IMR-90 (cell line): Measurements from ENCODE around the gene SERPINA1.

Source experiments
- BHLHE40 ChIP-seq: fragments of 150-350 bp; IDR thresholded peaks from 2 replicates; pipeline ENCODE4 v1.6.1; 2016; ENCODE audit warnings: mild to moderate bottlenecking, low read depth, low read length
- CEBPB ChIP-seq: IDR thresholded peaks from 2 replicates; pipeline ENCODE4 v1.6.1; 2012; ENCODE audit warnings: low read depth, low read length, improper control_type of control experiment
- POLR2A ChIP-seq: IDR thresholded peaks from 2 replicates; pipeline ENCODE4 v1.6.1; 2012; ENCODE audit warnings: mild to moderate bottlenecking, low read depth, low read length
- RAD21 ChIP-seq: IDR thresholded peaks from 2 replicates; pipeline ENCODE4 v1.6.1; 2012; ENCODE audit warnings: low read length, improper control_type of control experiment
- TF ChIP-seq, protein P1 (sequence below): conservative IDR thresholded peaks from 2 replicates; pipeline ENCODE4 v1.5.1; 2012; ENCODE audit warnings: mild to moderate bottlenecking, low read depth, low read length, improper control_type of control experiment

DNA sequence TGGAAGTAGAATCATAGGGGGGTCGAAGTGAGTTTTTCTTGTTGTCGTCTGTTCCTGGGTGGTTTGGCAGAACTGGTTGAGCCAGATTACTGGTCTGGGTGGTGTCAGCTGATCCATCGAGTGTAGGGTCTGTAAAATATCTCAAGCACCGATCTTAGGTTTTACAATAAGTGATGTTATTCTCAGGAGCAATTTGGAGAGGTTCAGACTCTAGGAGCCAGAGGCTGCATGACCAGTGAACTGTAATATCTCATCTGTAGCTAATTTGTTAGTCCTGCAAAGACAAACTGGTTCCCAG, 9.7 kb upstream of the SERPINA1 start:
- TF ChIP-seq BHLHE40 (no peak), RAD21 (no peak), CEBPB (no peak), POLR2A (no peak)
- TF ChIP-seq, protein P1, sequence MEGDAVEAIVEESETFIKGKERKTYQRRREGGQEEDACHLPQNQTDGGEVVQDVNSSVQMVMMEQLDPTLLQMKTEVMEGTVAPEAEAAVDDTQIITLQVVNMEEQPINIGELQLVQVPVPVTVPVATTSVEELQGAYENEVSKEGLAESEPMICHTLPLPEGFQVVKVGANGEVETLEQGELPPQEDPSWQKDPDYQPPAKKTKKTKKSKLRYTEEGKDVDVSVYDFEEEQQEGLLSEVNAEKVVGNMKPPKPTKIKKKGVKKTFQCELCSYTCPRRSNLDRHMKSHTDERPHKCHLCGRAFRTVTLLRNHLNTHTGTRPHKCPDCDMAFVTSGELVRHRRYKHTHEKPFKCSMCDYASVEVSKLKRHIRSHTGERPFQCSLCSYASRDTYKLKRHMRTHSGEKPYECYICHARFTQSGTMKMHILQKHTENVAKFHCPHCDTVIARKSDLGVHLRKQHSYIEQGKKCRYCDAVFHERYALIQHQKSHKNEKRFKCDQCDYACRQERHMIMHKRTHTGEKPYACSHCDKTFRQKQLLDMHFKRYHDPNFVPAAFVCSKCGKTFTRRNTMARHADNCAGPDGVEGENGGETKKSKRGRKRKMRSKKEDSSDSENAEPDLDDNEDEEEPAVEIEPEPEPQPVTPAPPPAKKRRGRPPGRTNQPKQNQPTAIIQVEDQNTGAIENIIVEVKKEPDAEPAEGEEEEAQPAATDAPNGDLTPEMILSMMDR: no peak
